Nephron (organoid): ENCODE data around the gene TUBGCP3.
"Not testable (repeated sequence)": the region's sequence is repeated elsewhere in the genome, so short reads cannot be mapped to it uniquely, and the experiment has no call there.

Experiments used
- H3K27ac Mint-ChIP-seq, 3 experiments: 2 replicates each; pipeline ENCODE4 v1.8.0; 2020; ENCODE audit warnings: mixed read lengths in 3 of 3, mild to moderate bottlenecking in 2 of 3, moderate library complexity in 1 of 3
- H3K27me3 Mint-ChIP-seq: 2 replicates; pipeline ENCODE4 v1.8.0; 2021; ENCODE audit warnings: low read depth, mild to moderate bottlenecking, moderate library complexity, mixed read lengths
- H3K36me3 Mint-ChIP-seq: 2 replicates; pipeline ENCODE4 v1.8.0; 2020; ENCODE audit warnings: low read depth, mixed read lengths
- H3K4me1 Mint-ChIP-seq: 2 replicates; pipeline ENCODE4 v1.8.0; 2020; ENCODE audit warnings: mixed read lengths
- H3K4me3 Mint-ChIP-seq, 3 experiments: 2 replicates each; pipeline ENCODE4 v1.8.0; 2020; ENCODE audit warnings: mild to moderate bottlenecking in 3 of 3, mixed read lengths in 3 of 3, moderate library complexity in 2 of 3
- H3K9me3 Mint-ChIP-seq: 2 replicates; pipeline ENCODE4 v1.8.0; 2020; ENCODE audit warnings: mixed read lengths
- CTCF ChIP-seq, 3 experiments: fragments of 200-600 bp; sonication (generic); IDR thresholded peaks; one replicate each; pipeline ENCODE4 v1.5.0; 2021; ENCODE audit warnings: antibody characterized with exemption in 3 of 3; ENCODE audit not compliant: unreplicated experiment in 3 of 3

The TUBGCP3 gene

GRCh38 chr13:112509190-112509589, 78.8 kb downstream of the TUBGCP3 start:
- Mint-ChIP-seq H3K4me1 (peaks cover 7% of the 10 kb centered on the region), H3K36me3 (peaks cover 39% of the 10 kb centered on the region), H3K27me3 (no peaks in the 10 kb centered on the region), H3K9me3 (no peaks in the 10 kb centered on the region), H3K27ac (no peak overlapping the region), H3K4me3 (no peak overlapping the region)
- no peak for TF ChIP-seq CTCF (IDR thresholded peaks at IDR 0.05; ENCODE audit: unreplicated experiment in 3 of 3)

GRCh38 chr13:112506046-112506445, 81.9 kb downstream of the TUBGCP3 start:
- Mint-ChIP-seq H3K27me3 (no peaks in the 10 kb centered on the region), H3K4me1 (no peaks in the 10 kb centered on the region), H3K4me3 (no peak overlapping the region), H3K27ac (no peak overlapping the region), H3K36me3 (peaks cover 56% of the 10 kb centered on the region), H3K9me3 (no peaks in the 10 kb centered on the region)
- TF ChIP-seq CTCF (IDR thresholded peaks at IDR 0.05; ENCODE audit: unreplicated experiment in 3 of 3): no peak

- Mint-ChIP-seq H3K4me3 (no peak overlapping the region), H3K27ac (no peak overlapping the region), H3K9me3 (no peaks in the 10 kb centered on the region), H3K4me1 (no peaks in the 10 kb centered on the region), H3K27me3 (no peaks in the 10 kb centered on the region), H3K36me3 (peaks cover 33% of the 10 kb centered on the region)
- TF ChIP-seq CTCF (IDR thresholded peaks at IDR 0.05; ENCODE audit: unreplicated experiment in 3 of 3): no peak
These were observed 91.8 kb downstream of the TUBGCP3 start for GRCh38 chr13:112496166-112496565.

GRCh38 chr13:112495465-112495864, 92.5 kb downstream of the TUBGCP3 start:
- Mint-ChIP-seq H3K4me3 (no peak overlapping the region), H3K9me3 (no peaks in the 10 kb centered on the region), H3K4me1 (no peaks in the 10 kb centered on the region), H3K36me3 (peaks cover 40% of the 10 kb centered on the region), H3K27ac (no peak overlapping the region), H3K27me3 (no peaks in the 10 kb centered on the region)
- TF ChIP-seq CTCF (IDR thresholded peaks at IDR 0.05; ENCODE audit: unreplicated experiment in 3 of 3): no peak

- Mint-ChIP-seq H3K27me3 (no peaks in the 10 kb centered on the region), H3K9me3 (no peaks in the 10 kb centered on the region), H3K36me3 (peaks cover 44% of the 10 kb centered on the region), H3K4me3 (no peak overlapping the region), H3K4me1 (no peaks in the 10 kb centered on the region), H3K27ac (no peak overlapping the region)
- no peak for TF ChIP-seq CTCF (IDR thresholded peaks at IDR 0.05; ENCODE audit: unreplicated experiment in 3 of 3)
These were observed 98.8 kb downstream of the TUBGCP3 start for GRCh38 chr13:112489199-112489598.

- H3K4me3 Mint-ChIP-seq: not testable (repeated sequence)
These were observed 99.5 kb downstream of the TUBGCP3 start for GRCh38 chr13:112488343-112489050.

More at GRCh38 chr13:112488343-112489050, 99.5 kb downstream of the TUBGCP3 start:
- peaks cover 48% of the 10 kb centered on the region for H3K36me3 Mint-ChIP-seq
- not testable (repeated sequence) for H3K27ac Mint-ChIP-seq, H3K9me3 Mint-ChIP-seq, H3K4me1 Mint-ChIP-seq, H3K27me3 Mint-ChIP-seq
